Progenitor cell of endocrine pancreas (in vitro differentiated cells): Measurements from ENCODE around the gene CEP162. TPM values are rescaled to one million over a fixed set of nuclear protein-coding genes. Genes with fewer than 3 reads are reported as not detected.
"Not testable (repeated sequence)": the region's sequence is repeated elsewhere in the genome, so short reads cannot be mapped to it uniquely, and the experiment has no call there.

Experiments
- DNase-seq: peaks from one replicate; pipeline ENCODE4 v3.0.0; 2021; ENCODE audit warnings: low spot score; ENCODE audit not compliant: unreplicated experiment
- H3K27ac Mint-ChIP-seq: 2 replicates; pipeline ENCODE4 v1.8.0; 2021; ENCODE audit warnings: mild to moderate bottlenecking, moderate library complexity, mixed read lengths
- H3K27me3 Mint-ChIP-seq: 2 replicates; pipeline ENCODE4 v1.8.0; 2021; ENCODE audit warnings: mixed read lengths
- H3K36me3 Mint-ChIP-seq: 2 replicates; pipeline ENCODE4 v1.8.0; 2022; ENCODE audit warnings: mixed read lengths; ENCODE audit not compliant: insufficient read depth
- H3K4me1 Mint-ChIP-seq: 2 replicates; pipeline ENCODE4 v1.8.0; 2021; ENCODE audit warnings: low read depth, mixed read lengths
- H3K4me3 Mint-ChIP-seq: 2 replicates; pipeline ENCODE4 v1.8.0; 2021; ENCODE audit warnings: low read depth, mild to moderate bottlenecking, moderate library complexity, mixed read lengths
- H3K9me3 Mint-ChIP-seq: 2 replicates; pipeline ENCODE4 v1.8.0; 2021; ENCODE audit warnings: low read depth, mixed read lengths
- total RNA-seq: library from RNA; stranded (reverse); gene quantifications from 2 replicates; pipeline ENCODE4 v1.2.1, GENCODE V29; 2021
- TF ChIP-seq, protein P1 (sequence below): fragments of 200-600 bp; sonication (generic); IDR thresholded peaks from one replicate; pipeline ENCODE4 v1.5.0; 2021; ENCODE audit warnings: antibody characterized with exemption, mild to moderate bottlenecking; ENCODE audit not compliant: unreplicated experiment

Gene CEP162
- total RNA-seq, 1 donor from 2014 or later, result 23.2 TPM

DNA sequence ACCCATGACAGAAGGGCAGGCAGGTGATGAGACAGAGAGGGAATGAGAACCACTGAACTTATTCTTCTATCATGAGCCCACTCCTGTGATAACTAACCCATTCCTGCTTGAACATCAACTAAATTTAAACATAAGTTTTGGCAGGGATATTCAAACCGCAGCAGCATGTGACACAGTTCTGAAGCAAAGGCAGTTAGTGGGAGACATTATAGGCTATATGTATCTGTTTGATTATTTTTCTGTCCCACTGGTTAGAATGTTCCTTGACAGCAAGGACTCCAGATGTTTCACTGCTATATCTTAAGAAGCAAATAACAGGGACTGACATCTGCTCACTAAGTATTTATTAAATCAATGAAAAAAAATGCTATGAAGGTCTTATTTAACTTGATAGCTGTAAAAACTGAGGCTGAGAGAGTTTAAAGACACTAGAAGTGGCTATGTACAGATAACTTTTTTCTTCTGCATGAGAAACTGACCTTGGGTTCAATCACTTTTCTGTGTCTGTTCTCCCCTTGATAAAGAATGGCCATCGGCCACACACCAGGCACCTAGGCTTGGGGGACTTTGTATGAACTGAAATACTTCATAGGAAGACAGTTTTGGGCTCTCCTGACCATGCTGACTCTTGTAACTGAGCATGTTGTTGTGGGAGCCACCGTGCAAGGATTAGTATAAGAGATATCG, 90.9 kb downstream of the CEP162 start:
- H3K36me3 Mint-ChIP-seq, result peaks cover 32% of the 10 kb centered on the region
- TF ChIP-seq, protein P1, sequence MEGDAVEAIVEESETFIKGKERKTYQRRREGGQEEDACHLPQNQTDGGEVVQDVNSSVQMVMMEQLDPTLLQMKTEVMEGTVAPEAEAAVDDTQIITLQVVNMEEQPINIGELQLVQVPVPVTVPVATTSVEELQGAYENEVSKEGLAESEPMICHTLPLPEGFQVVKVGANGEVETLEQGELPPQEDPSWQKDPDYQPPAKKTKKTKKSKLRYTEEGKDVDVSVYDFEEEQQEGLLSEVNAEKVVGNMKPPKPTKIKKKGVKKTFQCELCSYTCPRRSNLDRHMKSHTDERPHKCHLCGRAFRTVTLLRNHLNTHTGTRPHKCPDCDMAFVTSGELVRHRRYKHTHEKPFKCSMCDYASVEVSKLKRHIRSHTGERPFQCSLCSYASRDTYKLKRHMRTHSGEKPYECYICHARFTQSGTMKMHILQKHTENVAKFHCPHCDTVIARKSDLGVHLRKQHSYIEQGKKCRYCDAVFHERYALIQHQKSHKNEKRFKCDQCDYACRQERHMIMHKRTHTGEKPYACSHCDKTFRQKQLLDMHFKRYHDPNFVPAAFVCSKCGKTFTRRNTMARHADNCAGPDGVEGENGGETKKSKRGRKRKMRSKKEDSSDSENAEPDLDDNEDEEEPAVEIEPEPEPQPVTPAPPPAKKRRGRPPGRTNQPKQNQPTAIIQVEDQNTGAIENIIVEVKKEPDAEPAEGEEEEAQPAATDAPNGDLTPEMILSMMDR, result no peak
- no peak overlapping the region for H3K27ac Mint-ChIP-seq
- peaks cover 8% of the 10 kb centered on the region for H3K9me3 Mint-ChIP-seq
- no peaks in the 10 kb centered on the region for H3K27me3 Mint-ChIP-seq
- peaks cover 10% of the 10 kb centered on the region for H3K4me1 Mint-ChIP-seq
- no peak for DNase-seq
- no peak overlapping the region for H3K4me3 Mint-ChIP-seq

DNA sequence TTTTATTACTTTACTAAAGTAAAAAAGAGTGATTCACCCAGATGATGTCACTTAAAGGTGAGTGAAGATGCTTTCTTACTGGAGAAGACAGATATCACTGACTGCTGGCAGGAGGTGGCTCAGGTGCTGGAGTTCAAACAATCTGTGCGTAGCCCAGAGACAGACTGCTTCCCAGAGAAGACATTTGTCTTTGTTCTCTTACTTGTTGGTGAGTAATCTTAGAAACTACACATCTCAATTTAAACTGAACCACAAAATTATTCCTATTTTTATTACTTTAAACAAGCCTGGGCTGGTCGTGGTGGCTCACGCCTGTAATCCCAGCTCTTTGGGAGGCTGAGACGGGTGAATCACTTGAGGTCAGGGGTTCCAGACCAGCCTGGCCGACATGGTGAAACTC, 92.2 kb downstream of the CEP162 start:
- DNase-seq, result no peak
- Mint-ChIP-seq H3K4me3 (no peak overlapping the region), H3K36me3 (peaks cover 40% of the 10 kb centered on the region), H3K4me1 (peaks cover 7% of the 10 kb centered on the region), H3K9me3 (peaks cover 17% of the 10 kb centered on the region), H3K27me3 (no peaks in the 10 kb centered on the region), H3K27ac (no peak overlapping the region)
- TF ChIP-seq, protein P1, result no peak

DNA sequence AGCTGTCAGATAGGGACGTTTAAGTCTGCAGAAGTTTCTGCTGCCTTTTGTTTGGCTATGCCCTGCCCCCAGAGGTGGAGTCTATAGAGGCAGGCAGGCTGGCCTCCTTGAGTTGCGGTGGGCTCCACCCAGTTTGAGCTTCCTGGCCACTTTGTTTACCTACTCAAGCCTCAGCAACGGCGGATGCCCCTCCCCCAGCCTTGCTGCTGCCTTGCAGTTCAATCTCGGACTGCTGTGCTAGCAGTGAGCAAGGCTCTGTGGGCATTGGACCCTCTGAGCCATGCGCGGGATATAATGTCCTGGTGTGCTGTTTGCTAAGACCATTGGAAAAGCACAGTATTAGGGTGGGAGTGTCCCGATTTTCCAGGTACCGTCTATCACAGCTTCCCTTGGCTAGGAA, 94.1 kb downstream of the CEP162 start:
- H3K27ac Mint-ChIP-seq, H3K4me1 Mint-ChIP-seq, H3K4me3 Mint-ChIP-seq, DNase-seq, H3K27me3 Mint-ChIP-seq: not testable (repeated sequence)
- peaks cover 21% of the 10 kb centered on the region for H3K9me3 Mint-ChIP-seq
- peaks cover 38% of the 10 kb centered on the region for H3K36me3 Mint-ChIP-seq

DNA sequence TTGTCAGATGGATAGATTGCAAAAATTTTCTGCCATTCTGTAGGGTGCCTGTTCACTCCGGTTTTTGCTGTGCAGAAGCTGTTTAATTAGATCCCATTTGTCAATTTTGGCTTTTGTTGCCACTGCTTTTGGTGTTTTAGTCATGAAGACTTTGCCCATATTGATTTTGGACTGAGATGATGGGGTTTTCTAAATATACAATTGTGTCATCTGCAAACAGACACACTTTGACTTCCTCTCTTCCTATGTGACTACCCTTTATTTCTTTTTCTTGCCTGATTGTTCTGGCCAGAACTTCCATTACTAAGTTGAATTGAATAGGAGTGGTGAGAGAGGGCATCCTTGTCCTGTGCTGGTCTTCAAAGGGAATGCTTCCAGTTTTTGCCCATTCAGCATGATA, 97.9 kb downstream of the CEP162 start:
- not testable (repeated sequence) for DNase-seq, H3K27ac Mint-ChIP-seq, H3K4me1 Mint-ChIP-seq, H3K27me3 Mint-ChIP-seq, H3K4me3 Mint-ChIP-seq
- H3K9me3 Mint-ChIP-seq, result peaks cover 21% of the 10 kb centered on the region
- peaks cover 47% of the 10 kb centered on the region for H3K36me3 Mint-ChIP-seq

DNA sequence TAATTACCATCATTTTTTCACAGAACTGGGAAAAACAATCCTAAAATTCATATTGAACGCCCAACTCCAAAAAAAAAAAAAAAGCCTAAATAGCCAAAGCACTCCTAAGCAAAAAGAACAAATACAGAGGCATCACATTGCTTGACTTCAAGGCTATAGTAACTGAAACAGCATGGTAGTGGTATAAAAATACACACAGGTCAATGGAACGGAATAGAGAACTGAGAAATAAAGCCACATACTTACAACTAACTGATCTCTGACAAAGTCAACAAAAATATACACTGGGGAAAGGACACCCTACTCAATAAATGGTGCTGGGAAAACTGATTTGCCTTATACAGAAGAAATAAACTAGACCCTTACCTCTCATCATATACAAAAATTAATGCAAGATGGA, 104.3 kb downstream of the CEP162 start:
- DNase-seq, result no peak
- Mint-ChIP-seq H3K9me3 (peaks cover 7% of the 10 kb centered on the region), H3K36me3 (peaks cover 29% of the 10 kb centered on the region), H3K4me3 (no peak overlapping the region), H3K27me3 (no peaks in the 10 kb centered on the region), H3K4me1 (no peaks in the 10 kb centered on the region), H3K27ac (no peak overlapping the region)
- TF ChIP-seq, protein P1, result no peak

DNA sequence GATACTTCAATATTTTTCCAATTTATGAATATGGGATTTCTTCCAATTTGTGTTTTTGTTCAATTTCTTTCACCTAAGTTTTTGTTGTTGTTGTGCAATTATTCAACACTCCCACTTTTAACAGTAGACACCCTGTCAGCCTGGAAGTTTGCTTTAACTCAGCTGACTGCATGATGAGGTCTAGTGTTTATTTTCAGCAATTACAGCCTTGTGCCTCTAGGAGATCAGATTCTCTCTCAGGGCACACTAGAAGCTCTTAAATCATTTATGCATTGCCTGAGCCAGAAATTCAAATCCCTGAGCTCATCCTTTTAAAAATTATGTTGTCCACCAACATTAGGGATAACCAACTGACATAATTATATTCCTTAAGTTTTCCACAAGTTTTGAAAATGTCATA, 108.2 kb downstream of the CEP162 start:
- TF ChIP-seq, protein P1, result peak; percentile 24
- DNase-seq, result no peak

More for the DNA sequence above, 108.2 kb downstream of the CEP162 start:
- no peak overlapping the region for H3K4me3 Mint-ChIP-seq
- no peak overlapping the region for H3K27ac Mint-ChIP-seq
- no peaks in the 10 kb centered on the region for H3K4me1 Mint-ChIP-seq
- no peaks in the 10 kb centered on the region for H3K27me3 Mint-ChIP-seq
- H3K9me3 Mint-ChIP-seq, result peaks cover 14% of the 10 kb centered on the region
- peaks cover 16% of the 10 kb centered on the region for H3K36me3 Mint-ChIP-seq
